Tibial nerve (tissue), 3 donors: ENCODE results near the gene DGKD.

Source experiments
- POLR2A ChIP-seq, 2 donors: fragments of 450-650 bp; IDR thresholded peaks; one replicate each; pipeline ENCODE4 v1.6.1; 2017; ENCODE audit warnings: antibody characterized with exemption in 2 of 2, mild to moderate bottlenecking in 2 of 2, moderate library complexity in 2 of 2
- TF ChIP-seq, protein P1 (sequence below), 5 experiments: fragments of 200-600 bp in 3 of 5; fragments of 450-650 bp in 2 of 5; sonication (generic) in 3 of 5; IDR thresholded peaks; one replicate each; pipeline ENCODE4 v1.5.1; 2016 to 2019; ENCODE audit warnings: antibody characterized with exemption in 5 of 5, mild to moderate bottlenecking in 3 of 5, moderate library complexity in 2 of 5

DNA sequence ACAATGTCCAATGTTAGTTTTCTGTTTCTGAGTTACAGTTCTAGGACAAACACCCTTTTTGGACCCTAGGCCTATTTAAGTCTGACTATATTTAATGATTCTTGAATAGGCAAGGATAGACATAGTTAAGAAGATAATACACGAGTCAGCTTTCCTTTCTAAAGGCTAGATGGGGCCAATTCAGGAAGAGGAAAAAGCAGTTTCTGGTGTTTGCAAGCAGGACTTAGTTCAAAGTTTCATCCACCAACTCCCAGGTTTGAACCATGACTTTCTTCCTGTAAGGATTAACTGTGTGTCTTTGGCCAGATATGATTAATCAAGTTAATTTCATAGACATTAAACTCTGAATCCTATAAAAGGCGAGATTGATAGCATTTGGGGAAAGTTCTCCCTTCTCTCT, 145.6 kb downstream of the DGKD start:
- TF ChIP-seq, protein P1, sequence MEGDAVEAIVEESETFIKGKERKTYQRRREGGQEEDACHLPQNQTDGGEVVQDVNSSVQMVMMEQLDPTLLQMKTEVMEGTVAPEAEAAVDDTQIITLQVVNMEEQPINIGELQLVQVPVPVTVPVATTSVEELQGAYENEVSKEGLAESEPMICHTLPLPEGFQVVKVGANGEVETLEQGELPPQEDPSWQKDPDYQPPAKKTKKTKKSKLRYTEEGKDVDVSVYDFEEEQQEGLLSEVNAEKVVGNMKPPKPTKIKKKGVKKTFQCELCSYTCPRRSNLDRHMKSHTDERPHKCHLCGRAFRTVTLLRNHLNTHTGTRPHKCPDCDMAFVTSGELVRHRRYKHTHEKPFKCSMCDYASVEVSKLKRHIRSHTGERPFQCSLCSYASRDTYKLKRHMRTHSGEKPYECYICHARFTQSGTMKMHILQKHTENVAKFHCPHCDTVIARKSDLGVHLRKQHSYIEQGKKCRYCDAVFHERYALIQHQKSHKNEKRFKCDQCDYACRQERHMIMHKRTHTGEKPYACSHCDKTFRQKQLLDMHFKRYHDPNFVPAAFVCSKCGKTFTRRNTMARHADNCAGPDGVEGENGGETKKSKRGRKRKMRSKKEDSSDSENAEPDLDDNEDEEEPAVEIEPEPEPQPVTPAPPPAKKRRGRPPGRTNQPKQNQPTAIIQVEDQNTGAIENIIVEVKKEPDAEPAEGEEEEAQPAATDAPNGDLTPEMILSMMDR (IDR thresholded peaks at IDR 0.05): no peak
- no peak for TF ChIP-seq POLR2A (IDR thresholded peaks at IDR 0.05)
